Measurements from ENCODE around the gene CTSC. TPM values are rescaled to one million over a fixed set of nuclear protein-coding genes. Genes with fewer than 3 reads are reported as not detected.

CTSC gene
- total RNA-seq, 4 donors from 2014 or later, result 38.5 to 167 (median 109) TPM

DNA sequence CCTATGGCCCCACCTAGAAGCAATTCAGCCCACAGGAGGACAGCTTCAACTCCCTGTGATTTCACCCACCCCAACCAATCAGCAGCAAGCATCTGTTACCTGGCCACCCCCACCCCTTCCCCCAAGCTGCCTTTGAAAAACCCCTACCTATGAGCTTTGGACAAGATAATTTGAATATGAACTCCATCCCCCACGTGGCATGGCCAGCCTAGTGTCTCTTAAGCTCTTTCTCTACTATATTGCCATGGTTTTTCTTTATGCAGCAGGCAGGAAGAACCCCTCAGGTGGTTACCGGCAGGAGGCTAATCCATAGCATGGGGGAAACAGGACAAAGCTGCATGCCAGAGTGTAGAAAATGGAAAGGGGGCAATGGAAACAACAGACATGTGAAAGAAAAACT, 29.0 kb downstream of the CTSC start:
- Histone ChIP-seq H3K4me1 (no peaks in the 10 kb centered on the region), H3K9me3 (no peaks in the 10 kb centered on the region), H3K4me3 (no peak overlapping the region), H3K27me3 (no peaks in the 10 kb centered on the region), H3K27ac (no peak overlapping the region), H3K36me3 (peaks cover 0 to 66% (median 4%) of the 10 kb centered on the region in 3 donors)
- no peak for DNase-seq
- intact Hi-C loops (cut with DNase I), result no loop called here
- WGBS, 2 donors, result 73 to 95% methylated on average over 2 of the region's 2 CpGs
- no peak for TF ChIP-seq POLR2A (IDR thresholded peaks at IDR 0.05)
- TF ChIP-seq, protein P1, sequence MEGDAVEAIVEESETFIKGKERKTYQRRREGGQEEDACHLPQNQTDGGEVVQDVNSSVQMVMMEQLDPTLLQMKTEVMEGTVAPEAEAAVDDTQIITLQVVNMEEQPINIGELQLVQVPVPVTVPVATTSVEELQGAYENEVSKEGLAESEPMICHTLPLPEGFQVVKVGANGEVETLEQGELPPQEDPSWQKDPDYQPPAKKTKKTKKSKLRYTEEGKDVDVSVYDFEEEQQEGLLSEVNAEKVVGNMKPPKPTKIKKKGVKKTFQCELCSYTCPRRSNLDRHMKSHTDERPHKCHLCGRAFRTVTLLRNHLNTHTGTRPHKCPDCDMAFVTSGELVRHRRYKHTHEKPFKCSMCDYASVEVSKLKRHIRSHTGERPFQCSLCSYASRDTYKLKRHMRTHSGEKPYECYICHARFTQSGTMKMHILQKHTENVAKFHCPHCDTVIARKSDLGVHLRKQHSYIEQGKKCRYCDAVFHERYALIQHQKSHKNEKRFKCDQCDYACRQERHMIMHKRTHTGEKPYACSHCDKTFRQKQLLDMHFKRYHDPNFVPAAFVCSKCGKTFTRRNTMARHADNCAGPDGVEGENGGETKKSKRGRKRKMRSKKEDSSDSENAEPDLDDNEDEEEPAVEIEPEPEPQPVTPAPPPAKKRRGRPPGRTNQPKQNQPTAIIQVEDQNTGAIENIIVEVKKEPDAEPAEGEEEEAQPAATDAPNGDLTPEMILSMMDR (IDR thresholded peaks at IDR 0.05), result no peak

DNA sequence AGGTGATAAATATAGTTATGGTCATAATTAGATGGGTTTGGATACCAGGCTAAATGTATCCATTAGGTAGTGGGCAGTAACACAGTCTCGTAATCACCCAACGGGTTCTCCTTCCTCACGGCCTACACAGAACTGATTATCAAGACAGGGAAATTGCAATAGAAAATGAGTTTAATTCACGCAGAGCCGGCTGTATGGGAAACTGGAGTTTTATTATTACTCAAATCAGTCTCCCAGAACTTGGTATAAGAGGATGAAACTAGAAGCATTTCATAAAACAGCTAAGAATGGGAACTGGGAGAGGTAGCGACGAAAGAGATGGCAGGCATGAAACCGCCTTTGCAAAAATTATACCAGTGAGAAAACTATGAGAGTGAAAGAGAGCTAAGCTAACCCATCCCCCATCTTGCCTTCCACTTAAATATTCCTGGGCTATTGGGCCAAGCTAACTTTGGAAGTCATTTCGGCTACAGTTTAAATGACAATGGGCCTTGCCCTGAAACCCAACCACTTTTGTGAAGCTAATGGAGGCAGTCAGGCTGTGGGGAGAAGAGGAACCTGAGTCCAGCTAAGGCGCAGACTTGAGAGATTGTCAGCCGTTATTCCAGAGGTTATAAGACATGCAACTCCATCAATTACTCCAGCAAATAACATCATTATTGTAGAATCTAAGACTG, 29.6 kb downstream of the CTSC start:
- no peak for DNase-seq
- Histone ChIP-seq H3K9me3 (no peaks in the 10 kb centered on the region), H3K27ac (no peak overlapping the region), H3K4me1 (no peaks in the 10 kb centered on the region), H3K27me3 (no peaks in the 10 kb centered on the region), H3K36me3 (peaks cover 0 to 73% (median 4%) of the 10 kb centered on the region in 3 donors), H3K4me3 (no peak overlapping the region)
- WGBS, 2 donors, result 93 to 95% methylated on average over 11 of the region's 11 CpGs
- TF ChIP-seq POLR2A (IDR thresholded peaks at IDR 0.05), result no peak
- TF ChIP-seq, protein P1 (IDR thresholded peaks at IDR 0.05), result no peak
- intact Hi-C loops (cut with DNase I), result no loop called here

DNA sequence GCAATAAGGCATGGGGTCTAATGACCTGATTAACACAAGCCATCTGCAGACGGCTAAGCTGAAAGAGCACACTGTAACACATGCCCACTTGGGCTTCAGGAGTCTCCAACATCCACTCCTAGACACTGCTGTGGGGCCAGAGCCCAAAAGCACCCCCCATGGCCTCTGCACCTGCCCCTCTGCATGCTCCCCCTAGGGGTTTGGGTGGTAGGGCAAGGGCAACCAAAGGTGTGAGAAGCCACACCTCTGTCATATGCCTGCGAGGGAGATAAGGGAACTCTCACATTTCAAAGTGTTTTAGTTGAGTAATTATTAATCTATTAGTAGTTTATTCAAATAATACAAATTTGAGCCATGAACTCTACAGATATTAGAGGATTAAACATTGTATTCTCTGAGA, 30.8 kb downstream of the CTSC start:
- 86 to 97% methylated on average over 2 of the region's 2 CpGs for whole genome bisulfite sequencing, 2 donors
- no peaks in the 10 kb centered on the region for H3K4me1 ChIP-seq
- no peak for DNase-seq
- peaks cover 0 to 73% (median 4%) of the 10 kb centered on the region in 3 donors for H3K36me3 ChIP-seq
- intact Hi-C loops (cut with DNase I), result no loop called here
- no peaks in the 10 kb centered on the region for H3K27me3 ChIP-seq
- H3K4me3 ChIP-seq, result no peak overlapping the region
- TF ChIP-seq, protein P1 (IDR thresholded peaks at IDR 0.05), result no peak
- TF ChIP-seq POLR2A (IDR thresholded peaks at IDR 0.05), result no peak
- no peaks in the 10 kb centered on the region for H3K9me3 ChIP-seq
- no peak overlapping the region for H3K27ac ChIP-seq

DNA sequence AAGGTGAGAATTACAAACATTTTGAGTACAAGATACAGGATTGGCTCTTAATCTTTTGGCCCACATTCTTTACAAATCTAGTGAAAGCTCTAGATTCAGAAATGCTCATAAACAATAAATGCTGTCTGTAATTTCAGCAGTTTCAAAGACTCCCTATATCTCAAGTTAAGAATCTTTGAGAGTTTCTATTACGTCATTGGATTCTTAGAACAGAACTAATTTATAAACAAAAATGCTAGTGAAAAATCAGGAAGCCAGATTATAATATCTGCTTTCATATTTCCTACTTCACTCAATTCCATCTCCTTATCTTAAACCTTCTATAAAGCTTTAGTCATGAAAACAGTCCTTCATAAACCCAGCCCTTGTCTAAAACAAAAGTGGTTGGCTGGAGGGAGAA, 32.1 kb downstream of the CTSC start:
- intact Hi-C loops (cut with DNase I), result no loop called here
- Histone ChIP-seq H3K36me3 (peaks cover 0 to 61% (median 4%) of the 10 kb centered on the region in 3 donors), H3K4me1 (no peaks in the 10 kb centered on the region), H3K9me3 (no peaks in the 10 kb centered on the region), H3K4me3 (no peak overlapping the region), H3K27ac (no peak overlapping the region), H3K27me3 (no peaks in the 10 kb centered on the region)
- WGBS, 2 donors, result 88 to 90% methylated on average over 1 of the region's 1 CpG
- TF ChIP-seq POLR2A (IDR thresholded peaks at IDR 0.05), result no peak
- TF ChIP-seq, protein P1 (IDR thresholded peaks at IDR 0.05), result no peak
- no peak for DNase-seq

DNA sequence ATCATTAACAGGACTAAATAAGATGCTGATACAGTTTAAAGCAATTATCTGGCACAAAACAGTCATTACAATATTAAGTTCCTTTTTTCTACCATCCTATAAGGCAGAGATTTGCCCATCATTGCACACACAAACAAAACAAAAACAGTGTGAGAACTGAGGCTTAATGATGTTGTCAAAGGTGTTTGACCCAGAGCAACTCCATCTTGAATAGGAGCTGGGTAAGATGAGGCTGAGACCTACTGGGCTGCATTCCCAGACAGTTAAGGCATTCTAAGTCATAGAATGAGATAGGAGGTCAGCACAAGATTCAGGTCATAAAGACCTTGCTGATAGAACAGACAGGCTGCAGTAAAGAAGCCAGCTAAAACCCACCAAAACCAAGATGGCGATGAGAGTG, 33.2 kb downstream of the CTSC start:
- intact Hi-C loops (cut with DNase I), result no loop called here
- 88 to 91% methylated on average over 1 of the region's 1 CpG for WGBS, 2 donors
- Histone ChIP-seq H3K4me3 (no peak overlapping the region), H3K27ac (no peak overlapping the region), H3K27me3 (no peaks in the 10 kb centered on the region), H3K36me3 (peaks cover 0 to 61% (median 4%) of the 10 kb centered on the region in 3 donors), H3K9me3 (no peaks in the 10 kb centered on the region), H3K4me1 (no peaks in the 10 kb centered on the region)
- DNase-seq, result no peak
- TF ChIP-seq, protein P1 (IDR thresholded peaks at IDR 0.05), result no peak
- no peak for TF ChIP-seq POLR2A (IDR thresholded peaks at IDR 0.05)
